ENCODE measurements around the gene EIF5AL1. TPM values are rescaled to one million over a fixed set of nuclear protein-coding genes. Genes with fewer than 3 reads are reported as not detected.

EIF5AL1 gene
- total RNA-seq, 1 donor from 2014 or later: 0.59 TPM

DNA sequence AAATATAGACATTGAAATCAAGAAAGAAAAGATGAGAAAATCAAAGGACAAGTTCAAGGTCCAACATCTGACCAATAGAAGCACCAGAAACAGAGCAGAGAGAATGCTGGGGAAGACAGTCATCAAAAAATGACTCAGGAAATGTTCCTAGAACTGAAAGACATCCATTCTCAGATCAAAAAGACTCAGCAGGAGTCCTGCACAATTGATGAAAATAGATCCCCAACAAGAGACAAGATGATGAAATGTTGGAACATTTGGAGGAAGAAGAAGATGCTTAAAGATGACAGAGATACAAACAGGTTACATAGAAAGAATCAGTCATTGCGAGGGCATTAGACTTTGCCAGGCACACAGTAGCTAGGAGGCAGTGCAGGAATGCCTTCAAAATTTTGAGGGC is 30.0 kb upstream of the EIF5AL1 start:
- no peaks in the 10 kb centered on the region for H3K36me3 Mint-ChIP-seq (ENCODE audit: low read depth, unreplicated experiment)
- no peaks in the 10 kb centered on the region for H3K9me3 Mint-ChIP-seq (ENCODE audit: unreplicated experiment)
- H3K4me3 Mint-ChIP-seq (ENCODE audit: unreplicated experiment): no peak overlapping the region
- H3K27ac Mint-ChIP-seq (ENCODE audit: unreplicated experiment): no peak overlapping the region
- H3K27me3 Mint-ChIP-seq (ENCODE audit: unreplicated experiment): no peaks in the 10 kb centered on the region
- DNase-seq (ENCODE audit: low spot score): no peak
- TF ChIP-seq, protein P1, sequence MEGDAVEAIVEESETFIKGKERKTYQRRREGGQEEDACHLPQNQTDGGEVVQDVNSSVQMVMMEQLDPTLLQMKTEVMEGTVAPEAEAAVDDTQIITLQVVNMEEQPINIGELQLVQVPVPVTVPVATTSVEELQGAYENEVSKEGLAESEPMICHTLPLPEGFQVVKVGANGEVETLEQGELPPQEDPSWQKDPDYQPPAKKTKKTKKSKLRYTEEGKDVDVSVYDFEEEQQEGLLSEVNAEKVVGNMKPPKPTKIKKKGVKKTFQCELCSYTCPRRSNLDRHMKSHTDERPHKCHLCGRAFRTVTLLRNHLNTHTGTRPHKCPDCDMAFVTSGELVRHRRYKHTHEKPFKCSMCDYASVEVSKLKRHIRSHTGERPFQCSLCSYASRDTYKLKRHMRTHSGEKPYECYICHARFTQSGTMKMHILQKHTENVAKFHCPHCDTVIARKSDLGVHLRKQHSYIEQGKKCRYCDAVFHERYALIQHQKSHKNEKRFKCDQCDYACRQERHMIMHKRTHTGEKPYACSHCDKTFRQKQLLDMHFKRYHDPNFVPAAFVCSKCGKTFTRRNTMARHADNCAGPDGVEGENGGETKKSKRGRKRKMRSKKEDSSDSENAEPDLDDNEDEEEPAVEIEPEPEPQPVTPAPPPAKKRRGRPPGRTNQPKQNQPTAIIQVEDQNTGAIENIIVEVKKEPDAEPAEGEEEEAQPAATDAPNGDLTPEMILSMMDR (IDR thresholded peaks at IDR 0.05; ENCODE audit: unreplicated experiment): no peak
- H3K4me1 Mint-ChIP-seq (ENCODE audit: unreplicated experiment): peaks cover 6% of the 10 kb centered on the region

DNA sequence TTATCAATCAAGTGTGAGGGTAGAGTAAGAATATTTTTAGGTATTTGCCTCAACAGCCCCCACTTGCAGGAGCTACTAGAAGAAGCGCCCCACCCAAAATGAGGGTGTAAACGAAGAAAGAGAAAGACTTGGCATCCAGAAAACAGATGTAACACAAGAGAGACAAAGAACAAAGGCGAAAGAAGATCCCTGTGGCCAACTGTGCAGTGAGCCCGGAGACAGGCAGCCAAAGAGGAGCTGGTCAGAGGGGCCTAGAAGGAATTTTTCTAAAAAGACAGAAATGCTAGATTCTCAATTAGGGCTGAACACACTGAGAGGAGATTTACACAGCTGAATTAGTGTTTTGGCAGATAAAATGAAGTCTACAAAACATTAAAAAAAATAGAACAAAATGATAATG is 29.6 kb upstream of the EIF5AL1 start:
- Mint-ChIP-seq H3K27me3 (ENCODE audit: unreplicated experiment) (no peaks in the 10 kb centered on the region), H3K36me3 (ENCODE audit: low read depth, unreplicated experiment) (no peaks in the 10 kb centered on the region), H3K4me1 (ENCODE audit: unreplicated experiment) (peaks cover 6% of the 10 kb centered on the region), H3K4me3 (ENCODE audit: unreplicated experiment) (no peak overlapping the region), H3K9me3 (ENCODE audit: unreplicated experiment) (no peaks in the 10 kb centered on the region), H3K27ac (ENCODE audit: unreplicated experiment) (no peak overlapping the region)
- DNase-seq (ENCODE audit: low spot score): no peak
- TF ChIP-seq, protein P1 (IDR thresholded peaks at IDR 0.05; ENCODE audit: unreplicated experiment): no peak

GRCh38 chr10:79483299-79483698 is 29.0 kb upstream of the EIF5AL1 start:
- Mint-ChIP-seq H3K36me3 (ENCODE audit: low read depth, unreplicated experiment) (no peaks in the 10 kb centered on the region), H3K4me1 (ENCODE audit: unreplicated experiment) (peaks cover 6% of the 10 kb centered on the region), H3K9me3 (ENCODE audit: unreplicated experiment) (no peaks in the 10 kb centered on the region), H3K27me3 (ENCODE audit: unreplicated experiment) (no peaks in the 10 kb centered on the region), H3K27ac (ENCODE audit: unreplicated experiment) (no peak overlapping the region), H3K4me3 (ENCODE audit: unreplicated experiment) (no peak overlapping the region)
- DNase-seq (ENCODE audit: low spot score): no peak
- TF ChIP-seq, protein P1 (IDR thresholded peaks at IDR 0.05; ENCODE audit: unreplicated experiment): no peak

GRCh38 chr10:79483948-79484347 is 28.4 kb upstream of the EIF5AL1 start:
- H3K36me3 Mint-ChIP-seq (ENCODE audit: low read depth, unreplicated experiment): no peaks in the 10 kb centered on the region
- H3K27ac Mint-ChIP-seq (ENCODE audit: unreplicated experiment): no peak overlapping the region
- no peak for DNase-seq (ENCODE audit: low spot score)
- no peak overlapping the region for H3K4me3 Mint-ChIP-seq (ENCODE audit: unreplicated experiment)
- H3K4me1 Mint-ChIP-seq (ENCODE audit: unreplicated experiment): peaks cover 6% of the 10 kb centered on the region
- no peaks in the 10 kb centered on the region for H3K9me3 Mint-ChIP-seq (ENCODE audit: unreplicated experiment)
- H3K27me3 Mint-ChIP-seq (ENCODE audit: unreplicated experiment): no peaks in the 10 kb centered on the region
- TF ChIP-seq, protein P1 (IDR thresholded peaks at IDR 0.05; ENCODE audit: unreplicated experiment): no peak

GRCh38 chr10:79484476-79484875 is 27.9 kb upstream of the EIF5AL1 start:
- Mint-ChIP-seq H3K27me3 (ENCODE audit: unreplicated experiment) (no peaks in the 10 kb centered on the region), H3K4me3 (ENCODE audit: unreplicated experiment) (no peak overlapping the region), H3K27ac (ENCODE audit: unreplicated experiment) (no peak overlapping the region), H3K9me3 (ENCODE audit: unreplicated experiment) (no peaks in the 10 kb centered on the region), H3K4me1 (ENCODE audit: unreplicated experiment) (peaks cover 6% of the 10 kb centered on the region), H3K36me3 (ENCODE audit: low read depth, unreplicated experiment) (no peaks in the 10 kb centered on the region)
- TF ChIP-seq, protein P1 (IDR thresholded peaks at IDR 0.05; ENCODE audit: unreplicated experiment): no peak
- no peak for DNase-seq (ENCODE audit: low spot score)
